ENCODE data around the gene AGAP3.

- no peak for TF ChIP-seq CTCF (IDR thresholded peaks at IDR 0.05)
- TF ChIP-seq EZH2 (IDR thresholded peaks at IDR 0.05; ENCODE audit: borderline replicate concordance, insufficient read depth, low read depth, low read length, poor library complexity, severe bottlenecking), result no peak
Observed at GRCh38 chr7:151094675-151095074, 8.4 kb downstream of the AGAP3 start.
